Transverse colon (tissue), 4 donors: ENCODE results near the gene STRBP.

Source experiments
- CTCF ChIP-seq, 5 experiments: fragments of 200-600 bp in 3 of 5; fragments of 450-650 bp in 2 of 5; sonication (generic) in 3 of 5; IDR thresholded peaks; 1 replicate in 2 of 5; 2 replicates in 3 of 5; pipeline ENCODE4 v1.5.1; 2016 to 2017; ENCODE audit warnings: antibody characterized with exemption in 5 of 5, inconsistent platforms in 3 of 5, mild to moderate bottlenecking in 2 of 5, moderate library complexity in 1 of 5
- POLR2A ChIP-seq: fragments of 450-650 bp; IDR thresholded peaks from one replicate; pipeline ENCODE4 v1.6.1; 2016; ENCODE audit warnings: antibody characterized with exemption, mild to moderate bottlenecking, moderate library complexity
- POLR2AphosphoS5 ChIP-seq, 3 donors: sonication (generic); formaldehyde crosslinking; IDR thresholded peaks; one replicate each; pipeline ENCODE4 v1.6.1; 2016; ENCODE audit warnings: antibody characterized with exemption in 3 of 3

- TF ChIP-seq CTCF (IDR thresholded peaks at IDR 0.05) (no peak), POLR2A (no peak), POLR2AphosphoS5 (IDR thresholded peaks at IDR 0.05) (no peak)
These were observed 163.6 kb downstream of the STRBP start for GRCh38 chr9:123104807-123105206.
